CD14-positive monocyte (primary cell): Measurements from ENCODE around the gene ARL3. TPM values are rescaled to one million over a fixed set of nuclear protein-coding genes. Genes with fewer than 3 reads are reported as not detected.

Experiments
- DNase-seq, 3 donors: peaks; one replicate each; pipeline ENCODE4 v3.0.0-alpha.2; 2011 to 2022
- H2AFZ ChIP-seq: 2 replicates; pipeline ENCODE4 v1.6.0; 2012; ENCODE audit warnings: mild to moderate bottlenecking, low read depth, low read length, inconsistent platforms; ENCODE audit not compliant: insufficient read depth, poor library complexity, severe bottlenecking
- H3K27ac ChIP-seq, 2 donors: 1 replicate in 1 of 2; 2 replicates in 1 of 2; pipeline ENCODE4 v1.5.1; 2012 to 2013; ENCODE audit warnings: low read length in 2 of 2, control low read depth in 1 of 2, inconsistent platforms in 1 of 2, low read depth in 1 of 2, mild to moderate bottlenecking in 1 of 2
- H3K27me3 ChIP-seq, 2 donors: one replicate each; pipeline versions ENCODE4 v1.6.0 to v1.6.1; 2011 to 2013; ENCODE audit warnings: low read length in 2 of 2; ENCODE audit not compliant: control insufficient read depth in 2 of 2, insufficient read depth in 2 of 2
- H3K36me3 ChIP-seq, 2 donors: replicated peaks in 1 of 2; 1 replicate in 1 of 2; 2 replicates in 1 of 2; pipeline versions ENCODE4 v1.5.1 to v1.6.1; 2012 to 2013; ENCODE audit warnings: low read length in 2 of 2, control low read depth in 1 of 2, inconsistent platforms in 1 of 2, mild to moderate bottlenecking in 1 of 2; ENCODE audit not compliant: insufficient read depth in 2 of 2, control insufficient read depth in 1 of 2
- H3K4me1 ChIP-seq, 2 donors: 1 replicate in 1 of 2; 2 replicates in 1 of 2; pipeline versions ENCODE4 v1.5.1 to v1.6.1; 2012 to 2013; ENCODE audit warnings: low read length in 2 of 2, control low read depth in 1 of 2, inconsistent platforms in 1 of 2, mild to moderate bottlenecking in 1 of 2, moderate library complexity in 1 of 2; ENCODE audit not compliant: insufficient read depth in 2 of 2, control insufficient read depth in 1 of 2
- H3K4me2 ChIP-seq: replicated peaks from 2 replicates; pipeline ENCODE3; 2012; ENCODE audit warnings: low read length, moderate library complexity, mild to moderate bottlenecking; ENCODE audit not compliant: poor library complexity, severe bottlenecking; ENCODE audit errors: extremely low read depth
- H3K4me3 ChIP-seq, 3 experiments: fragments of 200-600 bp in 1 of 3; sonication (generic) in 1 of 3; replicated peaks in 1 of 3; 1 replicate in 2 of 3; 2 replicates in 1 of 3; pipeline ENCODE4 v1.5.1; 2011 to 2013; ENCODE audit warnings: low read length in 3 of 3, mild to moderate bottlenecking in 3 of 3, control low read depth in 2 of 3, low read depth in 2 of 3, inconsistent platforms in 1 of 3, moderate library complexity in 1 of 3
- H3K79me2 ChIP-seq: 2 replicates; pipeline ENCODE4 v1.6.0; 2012; ENCODE audit warnings: mild to moderate bottlenecking, control low read depth, inconsistent platforms, low read length, moderate library complexity; ENCODE audit not compliant: insufficient read depth
- H3K9ac ChIP-seq: 2 replicates; pipeline ENCODE4 v1.6.0; 2017; ENCODE audit warnings: low read length, mild to moderate bottlenecking; ENCODE audit not compliant: insufficient read depth, poor library complexity, severe bottlenecking
- H3K9me3 ChIP-seq, 2 donors: replicated peaks in 1 of 2; 1 replicate in 1 of 2; 2 replicates in 1 of 2; pipeline versions ENCODE4 v1.5.1 to v1.6.1; 2012 to 2013; ENCODE audit warnings: low read length in 2 of 2, control low read depth in 1 of 2; ENCODE audit not compliant: control insufficient read depth in 1 of 2, insufficient read depth in 1 of 2
- H4K20me1 ChIP-seq: 2 replicates; pipeline ENCODE4 v1.6.0; 2012; ENCODE audit warnings: mild to moderate bottlenecking, low read length, control low read depth, moderate library complexity; ENCODE audit not compliant: insufficient read depth
- H3K27ac Mint-ChIP-seq, 7 donors: one replicate each; pipeline ENCODE4 v1.8.0; 2020; ENCODE audit warnings: mild to moderate bottlenecking in 7 of 7, mixed read lengths in 7 of 7, moderate library complexity in 6 of 7, inconsistent platforms in 2 of 7
- H3K27me3 Mint-ChIP-seq, 3 donors: one replicate each; pipeline ENCODE4 v1.8.0; 2021 to 2022; ENCODE audit warnings: low read depth in 3 of 3, mild to moderate bottlenecking in 3 of 3, mixed read lengths in 3 of 3, moderate library complexity in 3 of 3, inconsistent platforms in 1 of 3
- H3K36me3 Mint-ChIP-seq, 2 donors: one replicate each; pipeline ENCODE4 v1.8.0; 2020; ENCODE audit warnings: mixed read lengths in 2 of 2, inconsistent platforms in 1 of 2, mild to moderate bottlenecking in 1 of 2
- H3K4me1 Mint-ChIP-seq: one replicate; pipeline ENCODE4 v1.8.0; 2020; ENCODE audit warnings: mild to moderate bottlenecking, mixed read lengths
- H3K4me3 Mint-ChIP-seq, 2 donors: one replicate each; pipeline ENCODE4 v1.8.0; 2020; ENCODE audit warnings: mild to moderate bottlenecking in 2 of 2, mixed read lengths in 2 of 2, moderate library complexity in 1 of 2
- H3K9me3 Mint-ChIP-seq, 7 donors: one replicate each; pipeline ENCODE4 v1.8.0; 2020 to 2022; ENCODE audit warnings: mixed read lengths in 7 of 7, mild to moderate bottlenecking in 6 of 7, moderate library complexity in 6 of 7, inconsistent platforms in 2 of 7
- CTCF ChIP-seq: fragments of 200-600 bp; IDR thresholded peaks from one replicate; pipeline ENCODE4 v1.8.0; 2022; ENCODE audit warnings: antibody characterized with exemption, mild to moderate bottlenecking
- WGBS: methylation state at CpG from one replicate; pipeline ENCODE4 v1.1.5; 2013; ENCODE audit warnings: missing lambda C conversion rate; ENCODE audit not compliant: insufficient coverage; 5-methylcytosine and 5-hydroxymethylcytosine counted together
- intact Hi-C, 2 donors: fragments of 100-400 bp; cut with micrococcal nuclease; formaldehyde crosslinking; loops; one replicate each; pipeline versions ENCODE4 v1.15.0 to v1.15.1; 2023
- polyA plus RNA-seq, 3 donors: library from polyadenylated mRNA; depleted of rRNA in 1 of 3; unstranded in 2 of 3; stranded (reverse) in 1 of 3; fragments of 300-500 nt in 2 of 3; fragments of >200 nt in 1 of 3; fragmentation: Illumina TruSeq in 2 of 3; gene quantifications; 1 replicate in 2 of 3; 2 replicates in 1 of 3; pipeline ENCODE4 v1.2.3, GENCODE V29; 2012 to 2021

The ARL3 gene
- polyA plus RNA-seq, 3 donors: 2.8 to 6.3 (median 6.0) TPM

DNA sequence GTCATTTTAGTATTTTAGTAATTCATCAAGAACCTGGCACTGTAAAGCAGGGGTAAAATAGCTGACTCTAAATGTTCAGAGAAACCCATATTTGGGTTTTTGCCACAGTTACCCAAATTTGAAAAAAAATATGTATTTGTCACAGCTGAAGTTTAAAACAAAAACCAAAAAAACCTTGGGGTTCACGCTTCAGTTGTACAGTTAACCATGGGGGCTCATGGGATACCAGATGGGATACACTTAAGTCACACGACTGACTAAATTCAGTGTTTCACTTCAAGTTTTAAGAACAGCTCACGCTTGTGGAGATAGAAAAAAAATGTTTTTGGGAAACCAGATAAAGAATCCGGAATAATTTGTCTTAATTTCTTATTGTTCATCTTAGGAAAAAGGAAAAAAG lies 2.1 kb downstream of the ARL3 start:
- Histone ChIP-seq H3K27me3 (no peaks in the 10 kb centered on the region), H3K4me2 (no peak overlapping the region), H3K9ac (no peak overlapping the region), H2AFZ (no peak overlapping the region), H3K4me1 (peaks cover 14 to 20% of the 10 kb centered on the region in 2 donors), H4K20me1 (no peaks in the 10 kb centered on the region), H3K36me3 (no peaks in the 10 kb centered on the region), H3K79me2 (peaks cover 41% of the 10 kb centered on the region), H3K9me3 (no peaks in the 10 kb centered on the region), H3K27ac (no peak overlapping the region), H3K4me3 (no peak overlapping the region)
- DNase-seq: no peak
- Mint-ChIP-seq H3K9me3 (peaks cover 0 to 1% (median 0%) of the 10 kb centered on the region in 7 donors), H3K4me3 (no peak overlapping the region), H3K4me1 (peaks cover 18% of the 10 kb centered on the region), H3K36me3 (no peaks in the 10 kb centered on the region), H3K27me3 (peaks cover 0 to 3% (median 2%) of the 10 kb centered on the region in 3 donors), H3K27ac (no peak overlapping the region)
- 100% methylated on average over 1 of the region's 4 CpGs for WGBS
- TF ChIP-seq CTCF: no peak
- intact Hi-C loops: loop anchor here in 1 of 2 donors (5.0 kb wide), 1 partner anchor 65 kb away; no protein-coding TSS in a partner anchor

GRCh38 chr10:102710609-102711008 lies 3.6 kb downstream of the ARL3 start:
- peaks cover 15 to 20% of the 10 kb centered on the region in 2 donors for H3K4me1 ChIP-seq
- Mint-ChIP-seq H3K27me3 (peaks cover 0 to 3% (median 2%) of the 10 kb centered on the region in 3 donors), H3K4me3 (no peak overlapping the region), H3K4me1 (peaks cover 19% of the 10 kb centered on the region), H3K36me3 (no peaks in the 10 kb centered on the region), H3K9me3 (peaks cover 0 to 1% (median 0%) of the 10 kb centered on the region in 7 donors), H3K27ac (no peak overlapping the region)
- peaks cover 36% of the 10 kb centered on the region for H3K79me2 ChIP-seq
- no peak overlapping the region for H3K27ac ChIP-seq
- TF ChIP-seq CTCF: no peak
- no peaks in the 10 kb centered on the region for H3K27me3 ChIP-seq
- H3K4me3 ChIP-seq: no peak overlapping the region
- H4K20me1 ChIP-seq: no peaks in the 10 kb centered on the region
- H3K9ac ChIP-seq: no peak overlapping the region
- no peak for DNase-seq
- H2AFZ ChIP-seq: no peak overlapping the region
- H3K4me2 ChIP-seq: no peak overlapping the region
- H3K36me3 ChIP-seq: no peaks in the 10 kb centered on the region
- no peaks in the 10 kb centered on the region for H3K9me3 ChIP-seq
- intact Hi-C loops: loop anchor here in 1 of 2 donors (5.0 kb wide), 1 partner anchor 63 kb away; no protein-coding TSS in a partner anchor
- WGBS: no CpG with 5 or more reads among the region's 4 CpGs
